Loucy (cell line): ENCODE data around the gene ASTN2.
"Not testable (repeated sequence)": the region's sequence is repeated elsewhere in the genome, so short reads cannot be mapped to it uniquely, and the experiment has no call there.

ENCODE experiments used
- H2AFZ ChIP-seq: fragments of 200-600 bp; sonication (generic); 2 replicates; pipeline ENCODE4 v1.6.0; 2016; ENCODE audit warnings: antibody characterized with exemption, mild to moderate bottlenecking, low read length, moderate library complexity
- H3F3A ChIP-seq: fragments of 200-600 bp; 2 replicates; pipeline ENCODE4 v1.6.0; 2016; ENCODE audit warnings: antibody characterized with exemption, low read depth, mild to moderate bottlenecking
- H3K27me3 ChIP-seq: fragments of 200-600 bp; sonication (generic); 2 replicates; pipeline ENCODE4 v1.6.1; 2014; ENCODE audit warnings: low read length, mild to moderate bottlenecking; ENCODE audit not compliant: insufficient read depth, poor library complexity, severe bottlenecking
- H3K36me3 ChIP-seq: fragments of 200-600 bp; sonication (generic); 2 replicates; pipeline ENCODE4 v1.6.1; 2016; ENCODE audit warnings: low read length; ENCODE audit not compliant: insufficient read depth
- H3K4me1 ChIP-seq: fragments of 200-600 bp; sonication (generic); 2 replicates; pipeline ENCODE4 v1.5.1; 2014; ENCODE audit warnings: low read length, mild to moderate bottlenecking; ENCODE audit not compliant: insufficient read depth, poor library complexity, severe bottlenecking
- H3K4me2 ChIP-seq: fragments of 200-600 bp; sonication (generic); 2 replicates; pipeline ENCODE4 v1.6.0; 2014; ENCODE audit warnings: antibody characterized with exemption, low read length, low read depth, mild to moderate bottlenecking; ENCODE audit not compliant: poor library complexity, severe bottlenecking
- H3K4me3 ChIP-seq: fragments of 200-600 bp; sonication (generic); 2 replicates; pipeline ENCODE4 v1.5.1; 2014; ENCODE audit warnings: low read length, mild to moderate bottlenecking, mixed read lengths; ENCODE audit not compliant: poor library complexity, severe bottlenecking
- H3K79me2 ChIP-seq: fragments of 200-600 bp; sonication (generic); 2 replicates; pipeline ENCODE4 v1.6.1; 2014; ENCODE audit warnings: low read length; ENCODE audit not compliant: insufficient read depth
- H3K9ac ChIP-seq: fragments of 200-600 bp; sonication (generic); 2 replicates; pipeline ENCODE4 v1.6.0; 2014; ENCODE audit warnings: mild to moderate bottlenecking, low read depth, low read length, moderate library complexity; ENCODE audit not compliant: poor library complexity, severe bottlenecking
- H3K9me2 ChIP-seq: fragments of 200-600 bp; sonication (generic); replicated peaks from 2 replicates; pipeline ENCODE4 v1.6.1; 2016; ENCODE audit warnings: low read depth, low read length, mixed read lengths
- H3K9me3 ChIP-seq: fragments of 200-600 bp; sonication (generic); 2 replicates; pipeline ENCODE4 v1.6.1; 2014; ENCODE audit warnings: mild to moderate bottlenecking, antibody characterized with exemption, low read length, low read depth; ENCODE audit not compliant: insufficient read depth
- H4K20me1 ChIP-seq: fragments of 200-600 bp; sonication (generic); 2 replicates; pipeline ENCODE4 v1.6.0; 2014; ENCODE audit warnings: antibody characterized with exemption, low read length, mild to moderate bottlenecking; ENCODE audit not compliant: insufficient read depth, poor library complexity, severe bottlenecking
- CTCF ChIP-seq: fragments of 200-600 bp; sonication (generic); conservative IDR thresholded peaks from 2 replicates; pipeline ENCODE4 v1.5.1; 2014; ENCODE audit warnings: mild to moderate bottlenecking, antibody characterized with exemption, low read length
- EZH2phosphoT487 ChIP-seq: fragments of 200-600 bp; IDR thresholded peaks from 2 replicates; pipeline ENCODE4 v1.6.1; 2018; ENCODE audit warnings: antibody characterized with exemption, mild to moderate bottlenecking, moderate library complexity, borderline replicate concordance

The ASTN2 gene

GRCh38 chr9:116837018-116837989 is 577.6 kb downstream of the ASTN2 start:
- Histone ChIP-seq H3K9me3 (no peaks in the 10 kb centered on the region; the same call in 1 of the 2 replicates), H3K27me3 (no peaks in the 10 kb centered on the region), H3K9ac (no peak overlapping the region), H3K79me2 (no peaks in the 10 kb centered on the region), H3K36me3 (no peaks in the 10 kb centered on the region), H3K4me3 (no peak overlapping the region), H3K9me2 (no peaks in the 10 kb centered on the region), H3F3A (no peaks in the 10 kb centered on the region), H2AFZ (no peak overlapping the region), H4K20me1 (no peaks in the 10 kb centered on the region), H3K4me1 (no peaks in the 10 kb centered on the region), H3K4me2 (no peak overlapping the region)
- no peak for TF ChIP-seq CTCF
- TF ChIP-seq EZH2phosphoT487, result no peak

GRCh38 chr9:116830321-116830720 is 584.5 kb downstream of the ASTN2 start:
- H4K20me1 ChIP-seq, H3K4me1 ChIP-seq: not testable (repeated sequence)

GRCh38 chr9:116821633-116822229 is 593.1 kb downstream of the ASTN2 start:
- Histone ChIP-seq H2AFZ (no peak overlapping the region), H3K4me2 (no peak overlapping the region), H3K9me2 (no peaks in the 10 kb centered on the region), H3K36me3 (no peaks in the 10 kb centered on the region), H3K4me1 (no peaks in the 10 kb centered on the region), H3K9me3 (no peaks in the 10 kb centered on the region), H3K4me3 (no peak overlapping the region), H3K79me2 (no peaks in the 10 kb centered on the region), H4K20me1 (no peaks in the 10 kb centered on the region), H3K9ac (no peak overlapping the region), H3K27me3 (no peaks in the 10 kb centered on the region), H3F3A (no peaks in the 10 kb centered on the region)
- TF ChIP-seq EZH2phosphoT487 (no peak), CTCF (no peak)

More at GRCh38 chr9:116830321-116830720, 584.5 kb downstream of the ASTN2 start:
- not testable (repeated sequence) for H3K79me2 ChIP-seq, H3K9ac ChIP-seq, H3F3A ChIP-seq, H3K9me3 ChIP-seq, H3K9me2 ChIP-seq, H3K27me3 ChIP-seq, H3K4me3 ChIP-seq, H2AFZ ChIP-seq, H3K36me3 ChIP-seq, H3K4me2 ChIP-seq
